ENCODE data around the gene UPK1A. TPM values are rescaled to one million over a fixed set of nuclear protein-coding genes. Genes with fewer than 3 reads are reported as not detected.

UPK1A gene
- total RNA-seq, 1 donor from 2014 or later, result not detected

DNA sequence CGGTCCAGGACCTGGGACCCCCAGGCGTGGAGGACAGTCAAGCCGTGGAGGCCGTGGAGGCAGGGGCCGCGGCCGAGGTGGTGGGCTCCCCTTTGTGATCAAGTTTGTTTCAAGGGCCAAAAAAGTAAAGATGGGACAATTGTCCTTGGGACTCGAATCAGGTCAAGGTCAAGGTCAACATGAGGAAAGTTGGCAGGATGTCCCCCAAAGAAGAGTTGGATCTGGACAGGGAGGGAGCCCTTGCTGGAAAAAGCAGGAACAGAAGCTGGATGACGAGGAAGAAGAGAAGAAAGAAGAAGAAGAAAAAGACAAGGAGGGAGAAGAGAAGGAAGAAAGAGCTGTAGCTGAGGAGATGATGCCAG lies 53.8 kb downstream of the UPK1A start:
- TF ChIP-seq CTCF (IDR thresholded peaks at IDR 0.05), result no peak
- H3K36me3 Mint-ChIP-seq (ENCODE audit: unreplicated experiment), result peaks cover 27% of the 10 kb centered on the region
- H3K27me3 Mint-ChIP-seq (ENCODE audit: unreplicated experiment), result no peaks in the 10 kb centered on the region
- H3K27ac Mint-ChIP-seq (ENCODE audit: unreplicated experiment), result no peak overlapping the region
- DNase-seq (ENCODE audit: extremely low spot score, unreplicated experiment), result no peak
- H3K4me1 Mint-ChIP-seq (ENCODE audit: unreplicated experiment), result peaks cover 24% of the 10 kb centered on the region
- no peak overlapping the region for H3K4me3 Mint-ChIP-seq (ENCODE audit: unreplicated experiment)
- no peaks in the 10 kb centered on the region for H3K9me3 Mint-ChIP-seq (ENCODE audit: unreplicated experiment)

GRCh38 chr19:35720648-35721047 lies 54.3 kb downstream of the UPK1A start:
- no peak overlapping the region for H3K27ac Mint-ChIP-seq (ENCODE audit: unreplicated experiment)
- H3K36me3 Mint-ChIP-seq (ENCODE audit: unreplicated experiment), result peaks cover 32% of the 10 kb centered on the region
- H3K4me3 Mint-ChIP-seq (ENCODE audit: unreplicated experiment), result no peak overlapping the region
- H3K4me1 Mint-ChIP-seq (ENCODE audit: unreplicated experiment), result peaks cover 23% of the 10 kb centered on the region
- no peaks in the 10 kb centered on the region for H3K9me3 Mint-ChIP-seq (ENCODE audit: unreplicated experiment)
- no peak for TF ChIP-seq CTCF (IDR thresholded peaks at IDR 0.05)
- no peak for DNase-seq (ENCODE audit: extremely low spot score, unreplicated experiment)
- no peaks in the 10 kb centered on the region for H3K27me3 Mint-ChIP-seq (ENCODE audit: unreplicated experiment)

- no peak overlapping the region for H3K27ac Mint-ChIP-seq (ENCODE audit: unreplicated experiment)
- peaks cover 36% of the 10 kb centered on the region for H3K36me3 Mint-ChIP-seq (ENCODE audit: unreplicated experiment)
- DNase-seq (ENCODE audit: extremely low spot score, unreplicated experiment), result no peak
- no peaks in the 10 kb centered on the region for H3K27me3 Mint-ChIP-seq (ENCODE audit: unreplicated experiment)
- H3K4me1 Mint-ChIP-seq (ENCODE audit: unreplicated experiment), result peaks cover 16% of the 10 kb centered on the region
- no peak for TF ChIP-seq CTCF (IDR thresholded peaks at IDR 0.05)
- H3K9me3 Mint-ChIP-seq (ENCODE audit: unreplicated experiment), result no peaks in the 10 kb centered on the region
- H3K4me3 Mint-ChIP-seq (ENCODE audit: unreplicated experiment), result no peak overlapping the region
Measured at GRCh38 chr19:35721374-35721773, 55.1 kb downstream of the UPK1A start.

DNA sequence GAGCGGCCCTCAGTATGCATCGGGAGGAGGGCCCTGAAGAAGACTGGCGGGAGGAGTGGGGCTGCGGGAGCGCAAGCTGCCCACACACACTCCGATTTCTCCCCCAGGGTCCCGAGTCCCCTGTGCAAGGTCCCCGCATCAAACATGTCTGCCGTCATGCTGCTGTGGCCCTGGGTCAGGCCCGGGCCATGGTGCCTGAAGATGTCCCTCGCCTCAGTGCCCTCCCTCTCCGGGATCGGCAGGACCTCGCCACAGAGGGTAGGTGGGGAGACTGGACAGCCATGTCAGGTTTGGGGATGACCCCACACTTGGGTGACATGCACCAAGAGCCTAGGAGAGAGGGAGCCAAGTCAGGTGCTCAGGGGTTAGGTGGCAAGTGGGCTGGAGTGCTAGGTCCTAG lies 56.1 kb downstream of the UPK1A start:
- H3K27ac Mint-ChIP-seq (ENCODE audit: unreplicated experiment), result no peak overlapping the region
- H3K27me3 Mint-ChIP-seq (ENCODE audit: unreplicated experiment), result no peaks in the 10 kb centered on the region
- no peak for TF ChIP-seq CTCF (IDR thresholded peaks at IDR 0.05)
- DNase-seq (ENCODE audit: extremely low spot score, unreplicated experiment), result no peak
- peaks cover 11% of the 10 kb centered on the region for H3K4me1 Mint-ChIP-seq (ENCODE audit: unreplicated experiment)
- H3K36me3 Mint-ChIP-seq (ENCODE audit: unreplicated experiment), result peaks cover 41% of the 10 kb centered on the region
- H3K9me3 Mint-ChIP-seq (ENCODE audit: unreplicated experiment), result no peaks in the 10 kb centered on the region
- no peak overlapping the region for H3K4me3 Mint-ChIP-seq (ENCODE audit: unreplicated experiment)

DNA sequence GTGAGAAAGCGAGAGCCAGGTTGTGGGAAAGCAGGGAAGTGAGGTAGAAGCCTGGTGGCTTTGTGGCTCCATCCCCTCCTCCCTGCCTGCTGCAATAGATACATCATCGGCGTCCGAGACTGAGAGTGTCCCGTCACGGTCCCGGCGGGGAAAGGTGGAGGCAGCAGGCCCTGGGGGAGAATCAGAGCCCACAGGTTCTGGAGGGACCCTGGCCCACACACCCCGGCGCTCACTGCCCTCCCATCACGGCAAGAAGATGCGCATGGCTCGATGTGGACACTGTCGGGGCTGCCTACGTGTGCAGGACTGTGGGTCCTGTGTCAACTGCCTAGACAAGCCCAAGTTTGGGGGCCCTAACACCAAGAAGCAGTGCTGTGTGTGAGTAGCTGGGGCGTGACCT lies 56.6 kb downstream of the UPK1A start:
- no peak for DNase-seq (ENCODE audit: extremely low spot score, unreplicated experiment)
- peaks cover 41% of the 10 kb centered on the region for H3K36me3 Mint-ChIP-seq (ENCODE audit: unreplicated experiment)
- TF ChIP-seq CTCF (IDR thresholded peaks at IDR 0.05), result no peak
- no peaks in the 10 kb centered on the region for H3K9me3 Mint-ChIP-seq (ENCODE audit: unreplicated experiment)
- no peak overlapping the region for H3K4me3 Mint-ChIP-seq (ENCODE audit: unreplicated experiment)
- no peaks in the 10 kb centered on the region for H3K27me3 Mint-ChIP-seq (ENCODE audit: unreplicated experiment)
- peaks cover 11% of the 10 kb centered on the region for H3K4me1 Mint-ChIP-seq (ENCODE audit: unreplicated experiment)
- H3K27ac Mint-ChIP-seq (ENCODE audit: unreplicated experiment), result no peak overlapping the region

Measured in osteocyte (in vitro differentiated cells).